Measurements from ENCODE around the gene NPEPPS. TPM values are rescaled to one million over a fixed set of nuclear protein-coding genes. Genes with fewer than 3 reads are reported as not detected.

Gene NPEPPS
- total and polyA plus RNA-seq, 2 of the 13 experiments (the other 11 are each of a cell fraction or from before 2014, with no cell fraction given) = 53.5 to 127 TPM

DNA sequence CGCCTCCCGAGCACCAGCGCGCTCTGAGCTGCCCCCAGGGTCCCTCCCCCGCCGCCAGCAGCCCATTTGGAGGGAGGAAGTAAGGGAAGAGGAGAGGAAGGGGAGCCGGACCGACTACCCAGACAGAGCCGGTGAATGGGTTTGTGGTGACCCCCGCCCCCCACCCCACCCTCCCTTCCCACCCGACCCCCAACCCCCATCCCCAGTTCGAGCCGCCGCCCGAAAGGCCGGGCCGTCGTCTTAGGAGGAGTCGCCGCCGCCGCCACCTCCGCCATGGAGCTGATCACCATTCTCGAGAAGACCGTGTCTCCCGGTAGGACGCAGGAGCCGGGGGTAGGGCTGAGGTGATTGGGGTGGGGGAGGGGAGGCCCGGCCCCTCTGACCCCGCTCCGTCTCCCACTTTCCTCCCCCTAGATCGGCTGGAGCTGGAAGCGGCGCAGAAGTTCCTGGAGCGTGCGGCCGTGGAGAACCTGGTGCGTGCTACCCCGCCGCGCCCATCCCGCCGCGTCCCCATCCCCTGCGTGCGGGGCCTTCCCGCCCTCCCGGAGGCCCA lies 119.1 kb downstream of the NPEPPS start (continued):
- TF ChIP-seq, protein P1, sequence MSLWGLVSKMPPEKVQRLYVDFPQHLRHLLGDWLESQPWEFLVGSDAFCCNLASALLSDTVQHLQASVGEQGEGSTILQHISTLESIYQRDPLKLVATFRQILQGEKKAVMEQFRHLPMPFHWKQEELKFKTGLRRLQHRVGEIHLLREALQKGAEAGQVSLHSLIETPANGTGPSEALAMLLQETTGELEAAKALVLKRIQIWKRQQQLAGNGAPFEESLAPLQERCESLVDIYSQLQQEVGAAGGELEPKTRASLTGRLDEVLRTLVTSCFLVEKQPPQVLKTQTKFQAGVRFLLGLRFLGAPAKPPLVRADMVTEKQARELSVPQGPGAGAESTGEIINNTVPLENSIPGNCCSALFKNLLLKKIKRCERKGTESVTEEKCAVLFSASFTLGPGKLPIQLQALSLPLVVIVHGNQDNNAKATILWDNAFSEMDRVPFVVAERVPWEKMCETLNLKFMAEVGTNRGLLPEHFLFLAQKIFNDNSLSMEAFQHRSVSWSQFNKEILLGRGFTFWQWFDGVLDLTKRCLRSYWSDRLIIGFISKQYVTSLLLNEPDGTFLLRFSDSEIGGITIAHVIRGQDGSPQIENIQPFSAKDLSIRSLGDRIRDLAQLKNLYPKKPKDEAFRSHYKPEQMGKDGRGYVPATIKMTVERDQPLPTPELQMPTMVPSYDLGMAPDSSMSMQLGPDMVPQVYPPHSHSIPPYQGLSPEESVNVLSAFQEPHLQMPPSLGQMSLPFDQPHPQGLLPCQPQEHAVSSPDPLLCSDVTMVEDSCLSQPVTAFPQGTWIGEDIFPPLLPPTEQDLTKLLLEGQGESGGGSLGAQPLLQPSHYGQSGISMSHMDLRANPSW (CRISPR knock-in tag; IDR thresholded peaks at IDR 0.05; ENCODE audit: borderline replicate concordance) = no peak
- TF ChIP-seq BRCA1 (CRISPR knock-in tag; IDR thresholded peaks at IDR 0.05) = no peak
- TF ChIP-seq, protein P2, sequence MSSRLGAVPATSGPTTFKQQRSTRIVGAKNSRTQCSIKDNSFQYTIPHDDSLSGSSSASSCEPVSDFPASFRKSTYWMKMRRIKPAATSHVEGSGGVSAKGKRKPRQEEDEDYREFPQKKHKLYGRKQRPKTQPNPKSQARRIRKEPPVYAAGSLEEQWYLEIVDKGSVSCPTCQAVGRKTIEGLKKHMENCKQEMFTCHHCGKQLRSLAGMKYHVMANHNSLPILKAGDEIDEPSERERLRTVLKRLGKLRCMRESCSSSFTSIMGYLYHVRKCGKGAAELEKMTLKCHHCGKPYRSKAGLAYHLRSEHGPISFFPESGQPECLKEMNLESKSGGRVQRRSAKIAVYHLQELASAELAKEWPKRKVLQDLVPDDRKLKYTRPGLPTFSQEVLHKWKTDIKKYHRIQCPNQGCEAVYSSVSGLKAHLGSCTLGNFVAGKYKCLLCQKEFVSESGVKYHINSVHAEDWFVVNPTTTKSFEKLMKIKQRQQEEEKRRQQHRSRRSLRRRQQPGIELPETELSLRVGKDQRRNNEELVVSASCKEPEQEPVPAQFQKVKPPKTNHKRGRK (CRISPR knock-in tag; IDR thresholded peaks at IDR 0.05) = no peak
- peak; percentile 46; the same call in 1 of the 2 replicates for TF ChIP-seq DMAP1 (CRISPR knock-in tag; IDR thresholded peaks at IDR 0.05)
- 0 out of 2 replicates have a peak, but pooled peaks have one; percentile 50 for TF ChIP-seq ZNF24 (IDR thresholded peaks at IDR 0.05)
- no peak for TF ChIP-seq ARNT2 (CRISPR knock-in tag; IDR thresholded peaks at IDR 0.05; ENCODE audit: low read depth)
- TF ChIP-seq, protein P3, sequence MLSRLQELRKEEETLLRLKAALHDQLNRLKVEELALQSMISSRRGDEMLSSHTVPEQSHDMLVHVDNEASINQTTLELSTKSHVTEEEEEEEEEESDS (CRISPR knock-in tag; IDR thresholded peaks at IDR 0.05; ENCODE audit: borderline replicate concordance) = no peak
- TF ChIP-seq ISX (CRISPR knock-in tag; conservative IDR thresholded peaks at IDR 0.05) = no peak
- peak; percentile 90 for TF ChIP-seq POLR2G (IDR thresholded peaks at IDR 0.05; ENCODE audit: low read depth, low read length)
- no peak for TF ChIP-seq ZNF12 (CRISPR knock-in tag; IDR thresholded peaks at IDR 0.05)
- TF ChIP-seq ZNF232 (CRISPR knock-in tag; IDR thresholded peaks at IDR 0.05; ENCODE audit: borderline replicate concordance) = no peak
- peak; percentile 89; the same call in 1 of the 2 replicates for TF ChIP-seq SNAI1 (CRISPR knock-in tag; IDR thresholded peaks at IDR 0.05; ENCODE audit: borderline replicate concordance)
- no peak for TF ChIP-seq AKAP8 (CRISPR knock-in tag; IDR thresholded peaks at IDR 0.05)
- TF ChIP-seq KLF13 (CRISPR knock-in tag; IDR thresholded peaks at IDR 0.05) = 0 out of 2 replicates have a peak, but pooled peaks have one; percentile 1
- 0 out of 2 replicates have a peak, but pooled peaks have one; percentile 77 for TF ChIP-seq ZNF562 (CRISPR knock-in tag; IDR thresholded peaks at IDR 0.05; ENCODE audit: borderline replicate concordance)
- no peak for TF ChIP-seq ZNF83 (CRISPR knock-in tag; IDR thresholded peaks at IDR 0.05; ENCODE audit: borderline replicate concordance)
- TF ChIP-seq HMGA1 (CRISPR knock-in tag; conservative IDR thresholded peaks at IDR 0.05) = no peak
- TF ChIP-seq, protein P4, sequence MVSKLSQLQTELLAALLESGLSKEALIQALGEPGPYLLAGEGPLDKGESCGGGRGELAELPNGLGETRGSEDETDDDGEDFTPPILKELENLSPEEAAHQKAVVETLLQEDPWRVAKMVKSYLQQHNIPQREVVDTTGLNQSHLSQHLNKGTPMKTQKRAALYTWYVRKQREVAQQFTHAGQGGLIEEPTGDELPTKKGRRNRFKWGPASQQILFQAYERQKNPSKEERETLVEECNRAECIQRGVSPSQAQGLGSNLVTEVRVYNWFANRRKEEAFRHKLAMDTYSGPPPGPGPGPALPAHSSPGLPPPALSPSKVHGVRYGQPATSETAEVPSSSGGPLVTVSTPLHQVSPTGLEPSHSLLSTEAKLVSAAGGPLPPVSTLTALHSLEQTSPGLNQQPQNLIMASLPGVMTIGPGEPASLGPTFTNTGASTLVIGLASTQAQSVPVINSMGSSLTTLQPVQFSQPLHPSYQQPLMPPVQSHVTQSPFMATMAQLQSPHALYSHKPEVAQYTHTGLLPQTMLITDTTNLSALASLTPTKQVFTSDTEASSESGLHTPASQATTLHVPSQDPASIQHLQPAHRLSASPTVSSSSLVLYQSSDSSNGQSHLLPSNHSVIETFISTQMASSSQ (IDR thresholded peaks at IDR 0.05; ENCODE audit: low read depth) = peak; percentile 1; the same call in 1 of the 2 replicates
- TF ChIP-seq, protein P4 (CRISPR knock-in tag; IDR thresholded peaks at IDR 0.05; ENCODE audit: borderline replicate concordance) = no peak
- TF ChIP-seq ZMAT3 (CRISPR knock-in tag; conservative IDR thresholded peaks at IDR 0.05) = peak; percentile 4; the same call in 1 of the 2 replicates
- no peak for TF ChIP-seq ZNF430 (CRISPR knock-in tag; IDR thresholded peaks at IDR 0.05)
